HCEC 1CT (cell line): Measurements from ENCODE around the gene CHCHD4.

Experiments used
- DNase-seq: peaks from one replicate; pipeline ENCODE4 v3.0.0-alpha.2; 2017

The CHCHD4 gene

DNA sequence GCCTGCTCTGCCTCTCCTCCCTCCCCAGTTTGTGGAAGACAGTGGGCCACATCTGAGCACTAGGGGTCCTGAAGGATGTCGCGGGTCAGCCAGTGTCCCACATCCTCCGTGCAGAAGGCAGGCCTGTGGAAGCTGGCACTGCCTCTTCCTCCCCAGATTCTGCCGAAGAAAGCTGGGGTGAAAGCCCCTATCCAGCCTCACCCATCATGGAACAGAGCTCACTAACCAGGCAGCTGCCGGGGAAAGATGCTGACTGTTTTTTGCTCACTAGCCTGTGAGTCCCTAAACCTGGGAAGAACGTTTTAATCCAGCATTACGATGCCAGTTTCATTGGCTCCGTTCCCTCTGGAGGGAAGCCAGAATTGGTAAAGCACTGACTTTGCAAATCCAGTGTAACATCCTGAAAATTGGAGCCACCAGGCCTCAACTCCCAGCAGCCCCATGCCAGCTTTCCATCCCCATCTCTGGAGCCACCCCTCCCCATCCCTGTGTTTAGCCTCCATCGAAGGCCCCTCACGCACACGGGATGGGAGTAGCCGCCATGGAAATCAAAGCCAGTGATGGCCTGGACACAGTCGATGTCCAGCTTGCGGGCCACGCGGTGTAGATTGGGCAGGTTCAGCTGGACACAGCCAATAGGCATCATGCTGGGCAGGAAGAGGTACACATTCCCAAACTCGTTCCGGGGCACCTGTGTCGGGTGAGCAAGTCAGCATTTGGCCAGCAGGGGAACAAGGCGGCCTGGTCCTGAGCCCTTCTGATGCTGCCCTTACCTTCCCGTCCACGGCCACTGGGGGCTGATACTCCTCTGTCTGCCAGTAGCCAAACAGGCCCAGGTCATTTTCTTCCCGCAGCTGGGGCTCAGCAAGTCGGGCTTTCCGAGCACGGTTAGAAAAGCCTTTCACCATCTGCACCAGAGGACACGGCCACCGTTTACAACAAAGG is 23.6 kb upstream of the CHCHD4 start:
- no peak for DNase-seq

DNA sequence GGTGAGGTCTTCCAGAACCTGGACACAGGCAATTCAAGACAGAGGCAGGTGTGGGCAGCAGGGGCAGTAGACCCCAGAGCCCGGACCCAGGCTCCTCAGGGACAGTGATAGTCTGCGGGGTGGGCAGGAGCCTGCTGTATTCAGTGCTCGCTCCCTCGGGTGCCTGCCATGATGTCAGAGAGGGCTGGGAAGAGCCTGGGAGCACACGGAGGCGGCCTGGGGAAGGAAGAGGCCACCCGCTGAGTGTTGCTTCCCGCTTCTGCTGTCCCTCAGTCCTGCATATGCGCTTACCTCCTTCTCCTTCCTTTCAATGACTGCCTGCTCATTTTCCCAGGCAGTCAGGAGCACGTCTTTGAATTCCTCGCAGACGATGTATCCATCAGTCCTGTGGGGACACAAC is 22.9 kb upstream of the CHCHD4 start:
- DNase-seq, result no peak

DNA sequence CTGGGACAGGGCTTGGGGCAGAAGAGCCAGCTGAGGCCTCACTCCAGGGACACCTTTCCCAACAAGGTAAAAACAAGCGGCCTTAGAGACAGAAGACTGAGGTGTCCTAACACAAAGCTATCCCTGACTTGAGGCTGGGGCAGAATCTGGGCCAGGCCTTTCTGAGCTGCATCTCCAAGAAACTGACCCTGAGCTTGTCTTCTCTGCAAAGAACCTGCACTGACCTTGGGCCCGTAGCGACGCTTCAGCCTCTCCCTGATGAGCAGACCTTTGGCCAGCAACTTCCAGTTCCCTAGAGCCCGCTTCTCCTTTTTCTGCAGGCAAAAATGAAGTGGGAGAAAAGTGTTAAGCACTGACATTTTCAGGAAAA is 22.4 kb upstream of the CHCHD4 start:
- no peak for DNase-seq

DNA sequence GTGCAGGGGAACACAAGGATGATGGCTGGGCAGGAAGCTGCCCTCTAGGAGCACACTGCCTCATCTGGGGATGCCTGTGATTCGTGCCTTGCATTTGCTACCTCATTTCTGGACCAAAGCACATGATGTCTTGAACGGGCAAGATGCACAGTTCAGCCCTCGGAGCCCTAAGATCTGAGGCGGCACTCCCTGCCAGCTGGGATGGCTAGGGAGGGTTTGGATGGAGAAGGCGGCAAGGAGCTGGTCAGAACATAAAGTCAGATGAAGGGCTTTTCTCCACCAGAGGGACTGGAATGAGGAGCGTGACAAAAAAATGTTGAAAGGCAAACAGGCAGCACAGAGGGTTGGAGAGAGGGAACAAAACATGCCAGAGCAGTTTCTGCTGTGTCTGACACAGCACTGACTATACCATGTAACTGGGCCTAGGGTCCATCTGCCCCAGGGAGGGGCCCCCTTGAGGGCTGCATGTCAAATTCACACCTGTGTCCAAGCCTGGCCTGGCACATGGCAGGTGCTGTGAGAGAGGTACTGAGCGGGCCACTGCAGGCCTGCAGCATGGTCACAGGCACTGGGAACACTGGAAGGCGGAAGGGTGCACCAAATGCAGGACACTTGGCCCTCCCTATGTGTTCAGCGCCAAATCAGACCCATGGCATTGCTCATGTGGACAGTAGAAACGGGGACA is 21.9 kb upstream of the CHCHD4 start:
- DNase-seq, result no peak

DNA sequence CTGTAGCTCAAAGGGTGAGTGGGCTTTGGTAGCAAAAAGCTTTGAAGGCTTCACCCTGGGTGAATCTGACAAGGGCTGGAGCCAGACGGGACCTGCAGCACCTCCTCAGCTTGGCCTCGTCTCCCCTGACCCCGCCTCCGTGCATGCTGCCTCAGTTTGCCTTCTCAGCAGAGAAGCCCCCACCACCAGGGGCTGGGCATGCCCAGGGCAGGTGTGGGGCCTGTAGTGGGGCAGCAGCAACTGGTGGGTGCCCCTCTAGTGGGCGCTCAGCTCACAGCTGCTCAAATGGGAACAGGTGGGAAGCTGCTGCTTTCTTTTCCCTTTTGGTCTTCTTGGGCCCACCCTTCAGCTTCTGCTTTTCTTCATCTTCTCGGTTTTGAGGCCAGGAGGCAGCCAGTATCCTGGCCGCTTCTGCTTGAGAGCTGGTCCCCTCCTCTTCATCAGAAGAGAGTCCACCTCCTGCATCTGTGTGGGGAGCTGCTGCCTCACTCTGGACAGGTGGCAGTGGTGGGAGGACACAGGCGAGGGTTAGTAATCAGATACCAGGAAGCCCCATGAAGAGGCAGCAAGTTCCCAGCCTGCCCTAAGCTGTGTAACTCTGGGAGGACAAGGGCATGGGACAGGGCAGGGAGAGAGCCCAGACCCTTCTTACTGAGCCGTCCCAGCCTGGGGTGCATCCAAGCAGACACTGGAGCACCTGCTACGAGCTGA is 21.2 kb upstream of the CHCHD4 start:
- DNase-seq, result no peak

DNA sequence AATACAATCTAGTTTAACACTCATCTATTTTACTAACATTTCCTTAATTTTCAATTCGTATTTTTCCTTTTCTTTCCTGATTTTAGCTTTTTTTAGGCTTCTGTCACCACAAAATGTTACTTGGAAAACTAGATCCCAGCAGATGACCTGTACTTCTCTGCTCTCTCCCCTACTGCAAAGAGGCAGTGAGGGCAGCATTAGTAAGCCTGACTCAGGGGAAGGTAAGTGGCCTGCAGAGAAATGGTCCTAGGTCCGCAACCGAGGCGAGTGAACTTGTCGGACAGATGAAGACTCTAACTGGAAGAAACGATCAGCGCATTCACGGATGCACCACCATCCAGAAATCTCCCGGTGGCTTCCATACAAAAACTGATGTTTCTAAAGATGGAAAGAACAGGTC is 20.6 kb upstream of the CHCHD4 start:
- DNase-seq, result peak; percentile 15

DNA sequence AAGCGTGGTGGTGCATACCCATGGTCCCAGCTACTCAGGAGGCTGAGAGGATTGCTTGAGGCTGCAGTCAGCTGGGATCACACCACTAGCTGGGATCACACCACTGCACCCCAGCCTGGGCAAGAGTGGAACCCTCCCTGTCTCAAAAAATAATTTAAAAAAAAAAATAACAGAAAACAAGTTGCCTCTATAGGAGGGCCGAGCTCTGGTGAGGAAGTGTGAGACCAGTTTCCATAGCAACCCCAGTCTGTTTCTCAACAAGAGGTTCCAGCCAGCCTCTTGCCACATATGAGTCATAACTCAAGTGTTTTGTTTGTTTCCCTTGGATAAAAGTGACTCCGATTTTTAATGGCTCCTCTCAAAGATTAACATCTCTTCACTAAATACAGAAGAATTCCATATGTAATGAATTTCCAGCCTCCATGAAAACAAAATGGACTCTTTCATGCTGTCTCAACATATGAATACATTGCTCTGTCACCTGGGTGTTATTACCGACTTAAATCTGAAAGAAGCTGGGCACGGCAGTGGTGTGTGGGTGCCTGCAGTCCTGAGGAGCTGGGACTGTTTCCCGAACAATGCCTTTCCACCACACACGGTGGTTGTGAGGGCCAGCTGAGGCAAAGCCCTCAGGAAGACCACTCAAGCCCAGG is 19.9 kb upstream of the CHCHD4 start:
- DNase-seq, result peak; percentile 99

DNA sequence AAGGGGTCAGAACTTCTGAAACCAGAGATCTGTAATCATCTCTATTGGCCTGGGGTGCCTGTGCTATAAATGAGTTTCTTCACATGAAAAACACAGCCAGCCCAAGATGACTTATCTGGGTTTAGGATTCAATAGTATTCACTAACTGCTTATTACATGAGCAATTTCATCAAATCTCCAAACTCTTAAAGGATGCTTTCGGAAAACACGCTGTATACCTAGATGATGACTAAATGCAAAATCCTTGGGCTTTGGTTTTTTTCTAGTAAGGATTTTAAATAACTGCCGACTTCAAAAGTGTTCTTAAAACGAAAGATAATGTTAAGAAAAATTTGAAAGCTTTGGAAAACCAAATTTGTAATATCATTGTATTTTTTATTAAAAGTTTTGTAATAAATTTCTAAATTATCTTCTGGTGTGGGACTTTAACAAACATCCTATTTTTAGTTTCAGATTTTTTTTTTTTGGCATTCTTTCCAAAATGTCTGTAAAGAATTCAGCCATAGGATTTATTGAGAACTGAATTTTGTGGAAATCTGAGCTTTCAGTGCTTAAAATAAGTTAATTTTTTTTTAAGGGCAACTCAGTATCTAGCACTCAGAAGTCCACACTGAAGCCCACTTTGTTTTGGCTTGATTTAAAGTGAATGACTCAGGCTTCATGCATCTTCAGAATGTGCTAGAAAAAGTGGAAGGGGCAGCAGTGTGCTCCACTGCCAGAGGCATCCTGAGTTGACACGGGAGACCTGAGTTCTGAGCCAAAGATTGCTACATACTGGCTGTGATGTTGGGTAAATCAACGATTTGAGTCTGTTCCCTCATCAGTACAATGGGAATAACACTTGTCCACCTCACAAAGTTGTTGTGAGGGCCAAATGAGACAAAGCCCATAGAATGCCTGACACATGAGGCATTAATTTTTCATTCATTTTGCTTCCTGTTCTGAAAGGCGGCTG is 18.9 kb upstream of the CHCHD4 start:
- DNase-seq, result peak; percentile 89

DNA sequence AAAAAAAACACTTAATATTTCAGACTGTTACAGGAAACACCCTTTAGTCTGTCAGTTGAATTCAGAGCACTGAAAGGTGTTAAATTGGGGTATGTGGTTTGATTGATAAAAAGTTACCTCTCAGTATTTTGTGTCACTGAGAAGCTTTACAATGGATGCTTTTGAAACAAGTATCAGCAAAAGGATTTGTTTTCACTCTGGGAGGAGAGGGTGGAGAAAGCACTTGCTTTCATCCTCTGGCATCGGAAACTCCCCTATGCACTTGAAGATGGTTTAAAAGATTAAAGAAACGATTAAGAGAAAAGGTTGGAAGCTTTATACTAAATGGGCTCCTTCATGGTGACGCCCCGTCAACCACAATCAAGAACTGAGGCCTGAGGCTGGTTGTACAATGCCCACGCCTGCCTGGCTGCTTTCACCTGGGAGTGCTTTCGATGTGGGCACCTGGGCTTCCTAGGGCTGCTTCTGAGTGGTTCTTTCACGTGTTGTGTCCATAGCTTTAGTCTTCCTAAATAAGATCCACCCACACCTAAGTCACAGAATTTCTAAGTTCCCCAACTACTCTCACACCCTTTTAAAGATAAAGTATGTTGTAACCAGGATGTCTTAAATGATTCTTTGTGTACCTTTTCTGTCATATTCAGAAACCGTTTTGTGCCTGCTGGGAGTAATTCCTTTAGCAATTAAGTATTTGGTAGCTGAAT is 18.0 kb upstream of the CHCHD4 start:
- DNase-seq, result no peak

DNA sequence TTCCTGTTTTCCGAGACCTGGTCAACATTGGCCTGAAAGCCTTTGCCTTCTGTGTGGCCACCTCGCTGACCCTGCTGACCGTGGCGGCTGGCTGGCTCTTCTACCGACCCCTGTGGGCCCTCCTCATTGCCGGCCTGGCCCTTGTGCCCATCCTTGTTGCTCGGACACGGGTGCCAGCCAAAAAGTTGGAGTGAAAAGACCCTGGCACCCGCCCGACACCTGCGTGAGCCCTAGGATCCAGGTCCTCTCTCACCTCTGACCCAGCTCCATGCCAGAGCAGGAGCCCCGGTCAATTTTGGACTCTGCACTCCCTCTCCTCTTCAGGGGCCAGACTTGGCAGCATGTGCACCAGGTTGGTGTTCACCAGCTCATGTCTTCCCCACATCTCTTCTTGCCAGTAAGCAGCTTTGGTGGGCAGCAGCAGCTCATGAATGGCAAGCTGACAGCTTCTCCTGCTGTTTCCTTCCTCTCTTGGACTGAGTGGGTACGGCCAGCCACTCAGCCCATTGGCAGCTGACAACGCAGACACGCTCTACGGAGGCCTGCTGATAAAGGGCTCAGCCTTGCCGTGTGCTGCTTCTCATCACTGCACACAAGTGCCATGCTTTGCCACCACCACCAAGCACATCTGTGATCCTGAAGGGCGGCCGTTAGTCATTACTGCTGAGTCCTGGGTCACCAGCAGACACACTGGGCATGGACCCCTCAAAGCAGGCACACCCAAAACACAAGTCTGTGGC is 17.1 kb upstream of the CHCHD4 start:
- DNase-seq, result no peak

DNA sequence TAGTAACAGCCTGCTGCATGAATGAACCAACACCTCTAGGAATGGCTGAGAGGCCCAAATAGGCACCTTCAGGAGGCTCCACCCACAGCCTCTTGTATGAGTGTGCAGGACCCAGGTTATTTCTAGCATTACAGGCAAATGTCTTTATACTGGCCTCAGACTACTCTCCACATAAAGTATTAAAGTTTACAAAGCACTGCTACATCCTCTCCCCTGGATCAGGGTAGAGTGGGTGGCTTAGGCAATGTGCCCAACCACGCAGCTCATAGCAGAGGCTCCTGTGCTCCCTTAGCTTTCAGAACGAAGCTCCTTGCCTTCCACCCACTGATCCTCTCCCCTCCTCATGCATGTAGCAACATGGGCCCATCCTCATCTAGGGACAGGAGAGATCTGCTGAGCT is 16.5 kb upstream of the CHCHD4 start:
- no peak for DNase-seq

DNA sequence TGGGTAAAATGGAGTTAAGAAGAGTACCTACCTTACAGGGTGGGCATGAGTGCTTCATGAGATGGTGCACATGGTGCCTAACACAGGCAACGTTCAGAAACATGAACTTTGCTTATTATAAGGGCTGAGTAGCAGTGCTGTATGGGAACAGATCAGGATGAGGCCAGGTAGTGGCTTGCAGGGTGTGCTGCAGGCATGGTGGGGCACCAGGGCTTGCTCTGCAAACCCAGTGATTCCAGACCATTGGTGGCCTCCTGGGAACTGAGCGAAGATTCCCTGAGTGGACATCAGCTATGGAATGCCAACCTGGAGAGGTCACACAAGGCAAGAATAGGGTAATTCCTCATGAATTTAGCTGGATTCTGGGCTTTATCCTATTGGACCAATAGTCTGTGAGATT is 16.0 kb upstream of the CHCHD4 start:
- DNase-seq, result no peak

DNA sequence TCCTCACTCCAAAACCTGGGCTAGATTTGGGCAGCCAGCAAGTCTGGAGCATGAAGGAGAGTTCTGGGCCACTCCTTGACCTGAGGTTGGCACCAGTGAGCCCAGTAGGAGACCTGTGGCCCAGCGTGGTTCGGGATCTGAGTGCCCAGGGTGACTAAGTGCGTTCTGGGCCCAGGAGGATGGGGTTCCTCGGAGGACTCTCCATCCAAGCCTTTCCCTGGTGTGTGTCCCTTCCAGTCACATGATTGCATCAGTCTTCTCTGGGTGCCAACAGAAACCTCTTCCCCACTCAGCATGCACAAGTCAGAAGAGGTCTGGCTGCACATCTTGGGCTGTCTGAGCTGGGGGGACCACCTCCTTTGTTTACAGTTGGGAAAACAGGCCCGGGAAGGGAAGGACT is 15.1 kb upstream of the CHCHD4 start:
- DNase-seq, result no peak

DNA sequence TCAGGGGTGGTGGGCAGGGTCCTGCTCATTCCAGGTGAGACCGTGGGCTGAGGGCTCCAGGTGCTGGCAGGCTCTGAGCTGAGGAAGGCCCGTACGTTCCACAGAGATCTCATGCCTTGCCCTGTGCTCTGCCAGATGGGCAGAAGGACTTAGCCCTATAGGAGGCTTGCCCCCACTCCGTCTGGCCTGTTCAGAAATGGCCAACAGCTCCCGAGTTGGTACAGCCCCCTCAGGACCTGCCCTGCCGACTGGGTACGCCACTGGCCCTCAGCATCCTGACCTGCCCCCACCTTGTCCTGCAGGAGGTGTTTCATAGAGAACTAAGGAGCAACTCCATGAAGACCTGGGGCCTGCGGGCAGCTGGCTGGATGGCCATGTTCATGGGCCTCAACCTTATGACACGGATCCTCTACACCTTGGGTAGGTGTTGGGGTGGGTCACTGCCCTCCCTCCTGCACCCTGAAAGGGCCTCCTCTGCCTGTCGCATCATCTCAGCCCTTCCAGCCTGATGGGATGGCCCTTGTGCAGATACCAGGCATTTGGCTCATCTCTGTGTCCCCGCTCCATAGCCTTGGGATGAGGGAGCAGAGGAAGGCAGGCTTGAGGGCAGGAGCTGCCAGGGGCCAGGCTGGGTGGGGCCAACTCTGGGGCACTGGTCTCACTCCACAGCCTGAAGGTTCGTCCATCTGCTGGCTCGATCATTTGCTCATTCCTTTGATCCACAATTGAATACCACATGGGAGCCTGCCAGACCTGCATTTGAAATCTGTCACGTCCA is 14.4 kb upstream of the CHCHD4 start:
- no peak for DNase-seq

DNA sequence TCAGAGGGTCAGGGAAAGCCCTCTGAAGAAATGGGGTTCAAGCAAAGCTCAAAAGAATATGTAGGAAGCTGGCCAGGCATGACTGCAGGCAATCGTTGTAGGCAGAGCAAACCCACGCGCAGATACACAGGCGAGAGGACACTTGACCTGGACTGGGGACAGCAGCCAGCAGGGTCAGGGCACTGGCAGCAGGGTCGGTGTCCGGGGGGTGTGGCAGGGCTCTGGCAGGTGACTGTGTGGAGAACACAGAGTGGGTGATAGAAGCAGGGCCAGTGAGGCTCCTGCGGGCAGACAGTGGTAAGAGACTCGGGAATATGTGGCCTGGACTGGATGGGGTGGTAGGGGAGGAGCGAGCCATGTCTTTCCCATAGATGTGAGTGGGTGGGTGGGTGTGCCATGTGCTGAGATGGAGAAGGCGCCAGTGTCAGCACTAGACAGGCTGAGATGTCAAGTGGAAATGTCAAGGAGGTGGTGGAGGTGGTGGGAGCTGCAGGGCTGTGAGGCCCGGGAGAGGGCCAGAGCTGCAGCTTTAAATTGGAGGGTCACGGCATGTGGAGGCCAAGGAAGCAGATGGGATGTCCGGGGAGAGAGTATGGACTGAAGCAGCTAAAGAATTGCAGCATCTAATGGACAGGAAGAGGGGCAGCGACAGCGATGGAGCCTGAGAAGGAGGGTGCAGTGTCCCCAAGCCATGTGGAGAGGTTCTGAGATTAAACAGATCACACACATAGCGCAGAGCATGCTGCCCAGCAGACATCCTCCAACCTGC is 13.6 kb upstream of the CHCHD4 start:
- no peak for DNase-seq

DNA sequence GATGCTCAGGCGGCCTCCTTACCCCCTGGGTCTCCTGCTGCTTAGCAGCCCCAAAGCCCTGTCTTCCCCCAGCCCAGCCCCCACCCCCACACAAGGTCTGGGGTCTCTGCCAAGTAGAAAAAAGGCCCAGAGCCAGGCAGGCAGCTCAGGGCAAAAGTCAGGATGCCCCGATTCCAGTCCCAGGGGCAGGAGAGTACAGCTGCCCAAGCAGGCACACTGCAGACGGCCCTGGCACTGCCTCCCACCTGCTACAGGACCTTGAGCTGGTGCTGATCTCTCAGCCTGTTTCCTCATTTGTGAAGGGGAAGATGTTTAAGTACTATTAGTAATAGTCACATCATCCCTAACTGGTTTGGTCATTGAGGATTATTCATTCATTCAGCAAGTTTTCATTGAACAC is 12.8 kb upstream of the CHCHD4 start:
- no peak for DNase-seq

DNA sequence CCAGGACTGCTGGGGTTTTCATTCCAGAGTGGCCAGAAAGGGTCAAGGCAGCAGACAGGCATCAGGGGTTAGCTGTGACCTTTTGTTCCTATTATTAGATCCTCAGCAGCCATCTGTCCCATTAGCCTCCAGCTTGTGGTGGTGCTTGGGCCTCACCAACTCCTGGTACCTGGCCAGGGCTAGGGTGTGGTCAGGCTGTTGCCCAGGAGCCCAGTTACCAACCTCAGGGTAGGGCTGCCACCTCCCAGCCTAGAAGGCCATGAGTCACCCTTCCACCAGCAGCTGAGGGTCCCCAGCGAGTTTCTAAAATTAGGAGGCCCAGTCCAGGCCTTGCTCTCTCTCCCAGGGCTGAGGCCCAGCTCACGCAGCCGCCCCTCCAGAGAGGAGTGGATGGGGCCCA is 12.3 kb upstream of the CHCHD4 start:
- DNase-seq, result no peak

DNA sequence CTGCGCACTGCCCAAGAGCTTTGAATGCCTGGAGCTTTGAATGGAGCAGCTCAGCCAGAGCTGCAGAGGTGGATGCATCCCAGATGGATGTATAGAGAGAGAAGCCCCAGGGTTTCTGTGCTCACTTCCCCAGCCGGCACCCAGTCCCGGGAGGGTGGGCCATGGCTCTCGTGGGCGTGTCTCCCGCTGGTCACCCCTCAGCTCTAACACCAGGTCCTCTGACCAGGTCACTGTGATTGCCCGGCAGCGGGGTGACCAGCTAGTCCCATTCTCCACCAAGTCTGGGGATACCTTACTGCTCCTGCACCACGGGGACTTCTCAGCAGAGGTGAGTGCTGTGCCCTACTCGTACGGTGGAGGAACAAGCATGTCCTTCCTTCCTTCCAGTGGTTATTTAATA is 10.9 kb upstream of the CHCHD4 start:
- DNase-seq, result no peak

DNA sequence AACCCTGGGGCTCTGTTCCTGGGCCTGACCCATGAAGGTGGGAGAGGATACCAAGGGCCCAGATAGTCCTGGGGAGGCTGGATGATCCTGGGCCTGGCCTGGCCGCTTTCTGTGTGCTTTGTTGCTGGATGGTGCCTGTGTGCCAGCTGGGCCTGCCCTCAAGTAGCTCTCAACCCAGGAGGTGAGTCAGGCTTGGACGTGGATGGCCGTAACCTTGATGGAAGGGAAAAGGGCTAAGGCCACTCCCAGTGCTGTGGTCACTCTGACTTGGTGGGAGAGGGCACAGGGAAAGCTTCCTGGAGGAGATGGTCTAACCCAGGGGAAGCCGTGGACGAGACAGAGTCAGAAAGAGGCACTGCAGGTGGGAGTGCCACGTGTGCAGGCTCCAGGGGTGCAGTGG is 9.6 kb upstream of the CHCHD4 start:
- DNase-seq, result no peak
